Ishikawa (cell line): ENCODE measurements around the gene TTL.

Source experiments
- CEBPB ChIP-seq: IDR thresholded peaks from 2 replicates; pipeline ENCODE4 v1.6.1; 2012
- CREB1 ChIP-seq: IDR thresholded peaks from 2 replicates; pipeline ENCODE4 v1.6.1; 2012; ENCODE audit warnings: low read depth
- EGR1 ChIP-seq: IDR thresholded peaks from 2 replicates; pipeline ENCODE4 v1.6.1; 2012
- EP300 ChIP-seq: IDR thresholded peaks from 2 replicates; pipeline ENCODE4 v1.6.1; 2012; ENCODE audit warnings: borderline replicate concordance
- FOXM1 ChIP-seq: IDR thresholded peaks from 2 replicates; pipeline ENCODE4 v1.6.1; 2012; ENCODE audit warnings: low read depth, borderline replicate concordance
- NFIC ChIP-seq: IDR thresholded peaks from 2 replicates; pipeline ENCODE4 v1.6.1; 2012
- RAD21 ChIP-seq: IDR thresholded peaks from 2 replicates; pipeline ENCODE4 v1.6.1; 2012; ENCODE audit warnings: low read depth
- TAF1 ChIP-seq: IDR thresholded peaks from 2 replicates; pipeline ENCODE4 v1.6.1; 2012; ENCODE audit warnings: low read depth, mild to moderate bottlenecking
- TCF12 ChIP-seq: IDR thresholded peaks from 2 replicates; pipeline ENCODE4 v1.6.1; 2012; ENCODE audit warnings: low read depth
- TEAD4 ChIP-seq: IDR thresholded peaks from 2 replicates; pipeline ENCODE4 v1.6.1; 2012
- YY1 ChIP-seq: IDR thresholded peaks from 2 replicates; pipeline ENCODE4 v1.6.1; 2012; ENCODE audit warnings: low read depth
- ZBTB7A ChIP-seq: IDR thresholded peaks from 2 replicates; pipeline ENCODE4 v1.6.1; 2012; ENCODE audit warnings: low read depth
- TF ChIP-seq, protein P1 (sequence below): IDR thresholded peaks from 2 replicates; pipeline ENCODE4 v1.6.1; 2012; ENCODE audit warnings: low read depth, mild to moderate bottlenecking
- TF ChIP-seq, protein P2 (sequence below): IDR thresholded peaks from 2 replicates; pipeline ENCODE4 v1.6.1; 2012
- TF ChIP-seq, protein P3 (sequence below): IDR thresholded peaks from 2 replicates; pipeline ENCODE4 v1.6.1; 2012

The TTL gene

GRCh38 chr2:112481528-112482233, at the start of gene TTL:
Gene TTL, plus strand, starts transcription at chr2:112482156. Its CDS starts 189 bp downstream, at chr2:112482345.
- TF ChIP-seq CREB1 (no peak), EP300 (no peak), ZBTB7A (peak; percentile 76), RAD21 (no peak), TCF12 (no peak), FOXM1 (no peak), EGR1 (peak; percentile 85), CEBPB (no peak), TAF1 (peak; percentile 34), NFIC (0 out of 2 replicates have a peak, but pooled peaks have one; percentile 48), YY1 (no peak)
- TF ChIP-seq, protein P1, sequence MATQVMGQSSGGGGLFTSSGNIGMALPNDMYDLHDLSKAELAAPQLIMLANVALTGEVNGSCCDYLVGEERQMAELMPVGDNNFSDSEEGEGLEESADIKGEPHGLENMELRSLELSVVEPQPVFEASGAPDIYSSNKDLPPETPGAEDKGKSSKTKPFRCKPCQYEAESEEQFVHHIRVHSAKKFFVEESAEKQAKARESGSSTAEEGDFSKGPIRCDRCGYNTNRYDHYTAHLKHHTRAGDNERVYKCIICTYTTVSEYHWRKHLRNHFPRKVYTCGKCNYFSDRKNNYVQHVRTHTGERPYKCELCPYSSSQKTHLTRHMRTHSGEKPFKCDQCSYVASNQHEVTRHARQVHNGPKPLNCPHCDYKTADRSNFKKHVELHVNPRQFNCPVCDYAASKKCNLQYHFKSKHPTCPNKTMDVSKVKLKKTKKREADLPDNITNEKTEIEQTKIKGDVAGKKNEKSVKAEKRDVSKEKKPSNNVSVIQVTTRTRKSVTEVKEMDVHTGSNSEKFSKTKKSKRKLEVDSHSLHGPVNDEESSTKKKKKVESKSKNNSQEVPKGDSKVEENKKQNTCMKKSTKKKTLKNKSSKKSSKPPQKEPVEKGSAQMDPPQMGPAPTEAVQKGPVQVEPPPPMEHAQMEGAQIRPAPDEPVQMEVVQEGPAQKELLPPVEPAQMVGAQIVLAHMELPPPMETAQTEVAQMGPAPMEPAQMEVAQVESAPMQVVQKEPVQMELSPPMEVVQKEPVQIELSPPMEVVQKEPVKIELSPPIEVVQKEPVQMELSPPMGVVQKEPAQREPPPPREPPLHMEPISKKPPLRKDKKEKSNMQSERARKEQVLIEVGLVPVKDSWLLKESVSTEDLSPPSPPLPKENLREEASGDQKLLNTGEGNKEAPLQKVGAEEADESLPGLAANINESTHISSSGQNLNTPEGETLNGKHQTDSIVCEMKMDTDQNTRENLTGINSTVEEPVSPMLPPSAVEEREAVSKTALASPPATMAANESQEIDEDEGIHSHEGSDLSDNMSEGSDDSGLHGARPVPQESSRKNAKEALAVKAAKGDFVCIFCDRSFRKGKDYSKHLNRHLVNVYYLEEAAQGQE = no peak
- TF ChIP-seq, protein P2, sequence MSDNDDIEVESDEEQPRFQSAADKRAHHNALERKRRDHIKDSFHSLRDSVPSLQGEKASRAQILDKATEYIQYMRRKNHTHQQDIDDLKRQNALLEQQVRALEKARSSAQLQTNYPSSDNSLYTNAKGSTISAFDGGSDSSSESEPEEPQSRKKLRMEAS = no peak
- TF ChIP-seq, protein P3, sequence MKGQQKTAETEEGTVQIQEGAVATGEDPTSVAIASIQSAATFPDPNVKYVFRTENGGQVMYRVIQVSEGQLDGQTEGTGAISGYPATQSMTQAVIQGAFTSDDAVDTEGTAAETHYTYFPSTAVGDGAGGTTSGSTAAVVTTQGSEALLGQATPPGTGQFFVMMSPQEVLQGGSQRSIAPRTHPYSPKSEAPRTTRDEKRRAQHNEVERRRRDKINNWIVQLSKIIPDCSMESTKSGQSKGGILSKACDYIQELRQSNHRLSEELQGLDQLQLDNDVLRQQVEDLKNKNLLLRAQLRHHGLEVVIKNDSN = no peak

- TF ChIP-seq RAD21 = peak; percentile 70
Observed at GRCh38 chr2:112433480-112433879, 48.5 kb upstream of the TTL start, which contains the start of gene RGPD8. Gene RGPD8, minus strand, starts transcription at chr2:112433645. Its CDS starts 192 bp downstream, at chr2:112433453.

DNA sequence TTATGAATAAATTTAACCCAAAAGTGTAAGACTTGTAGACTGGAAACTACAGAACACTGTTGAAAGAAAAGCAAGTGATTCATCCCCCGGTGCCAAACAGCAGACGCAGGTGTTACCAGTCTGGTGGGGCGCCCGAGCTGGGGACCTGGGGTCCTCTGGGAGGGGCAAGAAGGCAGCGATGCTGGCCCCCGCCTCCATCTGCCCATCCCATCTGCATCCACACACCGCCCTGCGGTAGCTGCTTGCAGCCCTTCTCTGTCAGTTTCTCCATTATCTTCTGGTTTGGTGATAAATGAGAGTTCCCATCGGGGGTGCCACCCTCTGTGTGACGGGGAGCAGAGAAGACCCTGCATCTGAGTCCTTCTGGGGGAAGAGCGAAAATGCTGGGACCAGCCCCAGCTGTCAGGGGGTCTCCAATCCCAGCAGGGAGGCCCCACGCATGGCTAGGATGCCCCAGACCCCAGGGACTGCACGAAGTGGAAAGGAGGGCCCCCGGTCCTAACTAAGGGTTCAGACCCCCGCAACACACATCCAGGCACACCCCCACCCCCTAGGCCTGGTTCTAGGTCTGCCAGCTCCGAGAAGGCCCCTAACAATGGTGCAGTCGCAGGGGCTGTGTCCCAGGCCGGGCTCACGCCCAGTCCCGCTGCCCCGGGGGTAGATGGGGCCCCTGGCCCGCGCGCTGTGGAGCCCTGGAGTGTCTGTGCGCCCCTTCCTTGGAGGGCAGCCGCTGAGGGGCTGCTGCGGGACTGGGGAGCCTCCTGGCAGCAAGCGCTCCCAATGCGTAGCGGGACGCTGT, 47.8 kb upstream of the TTL start:
- no peak for TF ChIP-seq YY1

DNA sequence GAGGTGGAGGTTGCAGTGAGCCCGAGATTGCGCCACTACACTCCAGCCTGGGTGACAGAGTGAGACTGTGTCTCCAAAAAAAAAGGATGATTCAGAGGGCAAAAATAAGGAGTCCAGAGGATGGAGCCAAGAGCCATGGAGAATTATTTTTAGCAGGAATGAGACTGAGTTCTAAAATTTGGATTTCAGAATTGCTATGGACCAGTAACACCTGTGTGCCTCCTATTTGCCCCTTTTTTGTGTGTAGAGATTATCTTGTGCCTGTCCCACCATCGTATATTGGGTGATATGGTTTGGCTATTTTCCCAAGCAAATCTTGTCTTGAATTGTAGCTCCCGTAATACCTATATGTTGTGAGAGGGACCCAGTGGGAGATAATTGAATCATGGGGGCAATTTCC, 32.1 kb upstream of the TTL start:
- TF ChIP-seq EP300 = no peak
- TF ChIP-seq CREB1 = no peak
- no peak for TF ChIP-seq TCF12
- TF ChIP-seq, protein P3 = no peak
- no peak for TF ChIP-seq RAD21
- no peak for TF ChIP-seq FOXM1
- no peak for TF ChIP-seq EGR1
- TF ChIP-seq ZBTB7A = no peak
- no peak for TF ChIP-seq YY1
- TF ChIP-seq, protein P1 = no peak
- TF ChIP-seq TAF1 = no peak
- TF ChIP-seq, protein P2 = no peak
- TF ChIP-seq NFIC = no peak
- TF ChIP-seq CEBPB = no peak
- TF ChIP-seq TEAD4 = no peak

DNA sequence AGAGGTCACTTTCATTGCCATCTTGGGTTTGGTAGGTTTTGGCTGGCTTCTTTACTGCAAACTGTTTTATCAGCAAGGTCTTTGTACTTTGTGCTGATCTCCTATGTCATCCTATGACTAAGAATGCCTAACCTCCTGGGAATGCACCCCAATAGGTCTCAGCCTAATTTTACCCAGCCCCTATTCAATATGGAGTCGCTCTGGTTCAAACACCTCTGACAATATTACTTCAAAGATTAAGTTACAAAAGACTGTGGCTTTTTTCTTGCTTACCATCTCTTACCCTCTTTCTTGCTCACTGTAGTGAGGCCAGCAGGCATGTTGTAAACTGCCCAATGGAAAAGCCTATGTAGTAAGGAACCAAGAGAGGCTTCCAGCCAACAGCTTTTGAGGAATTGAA, 30.6 kb upstream of the TTL start:
- no peak for TF ChIP-seq YY1
- no peak for TF ChIP-seq RAD21
- TF ChIP-seq CEBPB = no peak
- no peak for TF ChIP-seq ZBTB7A
- TF ChIP-seq CREB1 = no peak
- no peak for TF ChIP-seq EP300
- no peak for TF ChIP-seq NFIC
- TF ChIP-seq, protein P2 = no peak
- TF ChIP-seq EGR1 = no peak
- TF ChIP-seq TAF1 = no peak

DNA sequence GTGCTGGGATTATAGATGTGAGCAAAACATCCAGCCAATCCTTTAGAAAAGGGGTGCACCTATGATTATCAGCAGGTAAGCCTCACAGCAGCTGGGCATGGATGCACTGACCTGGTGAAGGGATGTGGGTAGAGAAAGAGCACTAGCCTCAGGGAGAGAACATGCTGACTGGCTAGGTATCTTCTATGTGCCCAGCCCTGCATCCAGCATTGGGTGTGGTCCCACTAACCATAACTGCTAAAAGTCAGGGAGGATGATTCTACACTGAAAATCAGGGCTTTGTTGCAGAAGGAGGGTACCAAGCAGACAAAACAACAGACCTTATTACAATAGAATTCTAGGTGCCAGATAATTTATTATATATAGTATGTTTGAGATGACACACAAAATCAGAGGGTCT, 27.4 kb upstream of the TTL start:
- TF ChIP-seq FOXM1 (no peak), CEBPB (no peak), RAD21 (no peak), ZBTB7A (no peak), CREB1 (no peak), TAF1 (no peak), EGR1 (no peak), NFIC (no peak)
- TF ChIP-seq, protein P1 = no peak
- TF ChIP-seq, protein P3 = no peak
